Measurements from ENCODE around the gene ADD3. TPM values are rescaled to one million over a fixed set of nuclear protein-coding genes. Genes with fewer than 3 reads are reported as not detected.

Gene ADD3
- total RNA-seq, 1 experiment from 2014 or later: 86.7 TPM

DNA sequence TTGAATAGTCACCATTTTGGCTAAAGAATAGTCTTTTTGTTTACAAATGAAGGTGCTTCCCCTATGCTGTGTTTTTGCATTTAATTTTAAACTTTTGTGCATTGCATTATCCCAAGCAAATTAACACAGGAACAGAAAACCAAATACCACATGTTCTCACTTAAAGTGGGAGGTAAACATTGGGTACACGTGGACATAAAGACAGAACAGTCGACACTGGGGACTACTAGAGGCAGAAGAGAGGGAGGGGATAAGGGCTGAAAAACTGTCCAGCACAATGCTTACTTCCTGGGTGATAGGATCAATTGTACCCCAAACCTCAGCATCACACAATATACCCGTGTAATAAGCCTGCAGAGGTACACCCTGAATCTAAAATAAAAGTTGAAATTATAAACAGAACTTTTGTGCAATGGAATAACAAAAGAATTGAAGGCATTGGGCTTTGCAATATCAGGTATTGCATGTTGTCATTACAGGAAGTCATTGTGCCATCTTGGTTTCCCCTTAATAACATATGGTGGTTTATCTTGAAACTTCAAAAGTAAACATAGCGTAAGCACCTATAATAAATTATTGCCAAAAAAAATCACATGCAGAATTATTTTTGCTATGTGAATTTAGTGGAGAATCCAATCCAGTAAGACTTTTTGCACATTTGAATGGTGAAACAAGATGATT, 16.1 kb downstream of the ADD3 start:
- ChIA-PET POLR2A (no interaction called here), CTCF (no interaction called here)
- no peak overlapping the region for H3K27ac Mint-ChIP-seq
- ATAC-seq (no peak), DNase-seq (ENCODE audit: low spot score) (no peak)
- H3K36me3 Mint-ChIP-seq: no peaks in the 10 kb centered on the region; the same call in 1 of the 2 replicates
- no peak overlapping the region for H3K4me3 Mint-ChIP-seq
- H3K4me1 Mint-ChIP-seq: peaks cover 15% of the 10 kb centered on the region
- no peaks in the 10 kb centered on the region for H3K9me3 Mint-ChIP-seq
- H3K27me3 Mint-ChIP-seq (ENCODE audit: low read depth): no peaks in the 10 kb centered on the region
- TF ChIP-seq ZBTB21 (CRISPR knock-in tag; IDR thresholded peaks at IDR 0.05; ENCODE audit: borderline replicate concordance) (no peak), ZNF317 (CRISPR knock-in tag; IDR thresholded peaks at IDR 0.05; ENCODE audit: borderline replicate concordance, low read depth) (no peak), FOXJ3 (CRISPR knock-in tag; IDR thresholded peaks at IDR 0.05; ENCODE audit: borderline replicate concordance) (no peak), JUN (CRISPR knock-in tag; IDR thresholded peaks at IDR 0.05) (no peak), IRF2 (CRISPR knock-in tag; IDR thresholded peaks at IDR 0.05; ENCODE audit: borderline replicate concordance, low read depth) (no peak), MYBL2 (CRISPR knock-in tag; IDR thresholded peaks at IDR 0.05) (no peak), EMX1 (CRISPR knock-in tag; IDR thresholded peaks at IDR 0.05) (no peak)
- TF ChIP-seq, protein P1, sequence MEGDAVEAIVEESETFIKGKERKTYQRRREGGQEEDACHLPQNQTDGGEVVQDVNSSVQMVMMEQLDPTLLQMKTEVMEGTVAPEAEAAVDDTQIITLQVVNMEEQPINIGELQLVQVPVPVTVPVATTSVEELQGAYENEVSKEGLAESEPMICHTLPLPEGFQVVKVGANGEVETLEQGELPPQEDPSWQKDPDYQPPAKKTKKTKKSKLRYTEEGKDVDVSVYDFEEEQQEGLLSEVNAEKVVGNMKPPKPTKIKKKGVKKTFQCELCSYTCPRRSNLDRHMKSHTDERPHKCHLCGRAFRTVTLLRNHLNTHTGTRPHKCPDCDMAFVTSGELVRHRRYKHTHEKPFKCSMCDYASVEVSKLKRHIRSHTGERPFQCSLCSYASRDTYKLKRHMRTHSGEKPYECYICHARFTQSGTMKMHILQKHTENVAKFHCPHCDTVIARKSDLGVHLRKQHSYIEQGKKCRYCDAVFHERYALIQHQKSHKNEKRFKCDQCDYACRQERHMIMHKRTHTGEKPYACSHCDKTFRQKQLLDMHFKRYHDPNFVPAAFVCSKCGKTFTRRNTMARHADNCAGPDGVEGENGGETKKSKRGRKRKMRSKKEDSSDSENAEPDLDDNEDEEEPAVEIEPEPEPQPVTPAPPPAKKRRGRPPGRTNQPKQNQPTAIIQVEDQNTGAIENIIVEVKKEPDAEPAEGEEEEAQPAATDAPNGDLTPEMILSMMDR (IDR thresholded peaks at IDR 0.05): no peak
- TF ChIP-seq, protein P2, sequence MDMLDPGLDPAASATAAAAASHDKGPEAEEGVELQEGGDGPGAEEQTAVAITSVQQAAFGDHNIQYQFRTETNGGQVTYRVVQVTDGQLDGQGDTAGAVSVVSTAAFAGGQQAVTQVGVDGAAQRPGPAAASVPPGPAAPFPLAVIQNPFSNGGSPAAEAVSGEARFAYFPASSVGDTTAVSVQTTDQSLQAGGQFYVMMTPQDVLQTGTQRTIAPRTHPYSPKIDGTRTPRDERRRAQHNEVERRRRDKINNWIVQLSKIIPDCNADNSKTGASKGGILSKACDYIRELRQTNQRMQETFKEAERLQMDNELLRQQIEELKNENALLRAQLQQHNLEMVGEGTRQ (CRISPR knock-in tag; IDR thresholded peaks at IDR 0.05): no peak
- TF ChIP-seq, protein P3, sequence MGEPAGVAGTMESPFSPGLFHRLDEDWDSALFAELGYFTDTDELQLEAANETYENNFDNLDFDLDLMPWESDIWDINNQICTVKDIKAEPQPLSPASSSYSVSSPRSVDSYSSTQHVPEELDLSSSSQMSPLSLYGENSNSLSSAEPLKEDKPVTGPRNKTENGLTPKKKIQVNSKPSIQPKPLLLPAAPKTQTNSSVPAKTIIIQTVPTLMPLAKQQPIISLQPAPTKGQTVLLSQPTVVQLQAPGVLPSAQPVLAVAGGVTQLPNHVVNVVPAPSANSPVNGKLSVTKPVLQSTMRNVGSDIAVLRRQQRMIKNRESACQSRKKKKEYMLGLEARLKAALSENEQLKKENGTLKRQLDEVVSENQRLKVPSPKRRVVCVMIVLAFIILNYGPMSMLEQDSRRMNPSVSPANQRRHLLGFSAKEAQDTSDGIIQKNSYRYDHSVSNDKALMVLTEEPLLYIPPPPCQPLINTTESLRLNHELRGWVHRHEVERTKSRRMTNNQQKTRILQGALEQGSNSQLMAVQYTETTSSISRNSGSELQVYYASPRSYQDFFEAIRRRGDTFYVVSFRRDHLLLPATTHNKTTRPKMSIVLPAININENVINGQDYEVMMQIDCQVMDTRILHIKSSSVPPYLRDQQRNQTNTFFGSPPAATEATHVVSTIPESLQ (CRISPR knock-in tag; IDR thresholded peaks at IDR 0.05): no peak
- TF ChIP-seq, protein P4, sequence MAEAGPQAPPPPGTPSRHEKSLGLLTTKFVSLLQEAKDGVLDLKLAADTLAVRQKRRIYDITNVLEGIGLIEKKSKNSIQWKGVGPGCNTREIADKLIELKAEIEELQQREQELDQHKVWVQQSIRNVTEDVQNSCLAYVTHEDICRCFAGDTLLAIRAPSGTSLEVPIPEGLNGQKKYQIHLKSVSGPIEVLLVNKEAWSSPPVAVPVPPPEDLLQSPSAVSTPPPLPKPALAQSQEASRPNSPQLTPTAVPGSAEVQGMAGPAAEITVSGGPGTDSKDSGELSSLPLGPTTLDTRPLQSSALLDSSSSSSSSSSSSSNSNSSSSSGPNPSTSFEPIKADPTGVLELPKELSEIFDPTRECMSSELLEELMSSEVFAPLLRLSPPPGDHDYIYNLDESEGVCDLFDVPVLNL (CRISPR knock-in tag; IDR thresholded peaks at IDR 0.05; ENCODE audit: borderline replicate concordance, low read depth): no peak
- TF ChIP-seq, protein P5, sequence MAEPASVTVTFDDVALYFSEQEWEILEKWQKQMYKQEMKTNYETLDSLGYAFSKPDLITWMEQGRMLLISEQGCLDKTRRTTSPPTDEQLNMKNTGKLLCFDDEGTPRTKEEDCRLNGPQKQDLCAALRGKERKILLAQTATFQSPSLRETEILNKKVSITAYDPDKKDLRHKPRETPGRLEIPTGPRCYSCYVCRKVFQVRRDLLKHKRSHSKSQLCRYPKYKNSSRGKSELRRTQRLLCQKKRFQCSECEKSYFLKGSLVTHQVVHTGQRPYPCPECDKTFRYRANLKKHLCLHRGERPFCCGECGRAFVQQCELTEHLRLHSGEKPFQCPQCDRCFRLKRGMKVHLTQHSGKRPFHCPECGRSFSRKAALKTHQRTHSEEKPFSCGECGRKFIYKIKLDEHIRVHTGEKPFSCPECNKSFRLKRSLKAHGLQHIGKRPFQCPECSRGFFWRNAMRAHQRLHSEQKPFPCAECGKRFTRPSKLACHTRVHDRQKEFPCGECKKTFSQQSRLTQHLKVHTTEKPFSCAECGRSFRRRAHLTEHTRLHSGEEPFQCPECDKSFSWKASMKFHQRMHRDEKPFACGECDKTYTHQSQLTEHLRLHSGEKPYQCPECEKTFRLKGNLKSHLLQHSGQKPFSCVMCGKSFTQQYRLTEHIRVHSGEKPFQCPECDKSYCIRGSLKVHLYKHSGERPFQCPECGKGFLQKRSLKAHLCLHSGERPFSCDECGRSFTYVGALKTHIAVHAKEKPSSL (CRISPR knock-in tag; conservative IDR thresholded peaks at IDR 0.05): no peak
- TF ChIP-seq, protein P6, sequence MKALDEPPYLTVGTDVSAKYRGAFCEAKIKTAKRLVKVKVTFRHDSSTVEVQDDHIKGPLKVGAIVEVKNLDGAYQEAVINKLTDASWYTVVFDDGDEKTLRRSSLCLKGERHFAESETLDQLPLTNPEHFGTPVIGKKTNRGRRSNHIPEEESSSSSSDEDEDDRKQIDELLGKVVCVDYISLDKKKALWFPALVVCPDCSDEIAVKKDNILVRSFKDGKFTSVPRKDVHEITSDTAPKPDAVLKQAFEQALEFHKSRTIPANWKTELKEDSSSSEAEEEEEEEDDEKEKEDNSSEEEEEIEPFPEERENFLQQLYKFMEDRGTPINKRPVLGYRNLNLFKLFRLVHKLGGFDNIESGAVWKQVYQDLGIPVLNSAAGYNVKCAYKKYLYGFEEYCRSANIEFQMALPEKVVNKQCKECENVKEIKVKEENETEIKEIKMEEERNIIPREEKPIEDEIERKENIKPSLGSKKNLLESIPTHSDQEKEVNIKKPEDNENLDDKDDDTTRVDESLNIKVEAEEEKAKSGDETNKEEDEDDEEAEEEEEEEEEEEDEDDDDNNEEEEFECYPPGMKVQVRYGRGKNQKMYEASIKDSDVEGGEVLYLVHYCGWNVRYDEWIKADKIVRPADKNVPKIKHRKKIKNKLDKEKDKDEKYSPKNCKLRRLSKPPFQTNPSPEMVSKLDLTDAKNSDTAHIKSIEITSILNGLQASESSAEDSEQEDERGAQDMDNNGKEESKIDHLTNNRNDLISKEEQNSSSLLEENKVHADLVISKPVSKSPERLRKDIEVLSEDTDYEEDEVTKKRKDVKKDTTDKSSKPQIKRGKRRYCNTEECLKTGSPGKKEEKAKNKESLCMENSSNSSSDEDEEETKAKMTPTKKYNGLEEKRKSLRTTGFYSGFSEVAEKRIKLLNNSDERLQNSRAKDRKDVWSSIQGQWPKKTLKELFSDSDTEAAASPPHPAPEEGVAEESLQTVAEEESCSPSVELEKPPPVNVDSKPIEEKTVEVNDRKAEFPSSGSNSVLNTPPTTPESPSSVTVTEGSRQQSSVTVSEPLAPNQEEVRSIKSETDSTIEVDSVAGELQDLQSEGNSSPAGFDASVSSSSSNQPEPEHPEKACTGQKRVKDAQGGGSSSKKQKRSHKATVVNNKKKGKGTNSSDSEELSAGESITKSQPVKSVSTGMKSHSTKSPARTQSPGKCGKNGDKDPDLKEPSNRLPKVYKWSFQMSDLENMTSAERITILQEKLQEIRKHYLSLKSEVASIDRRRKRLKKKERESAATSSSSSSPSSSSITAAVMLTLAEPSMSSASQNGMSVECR (CRISPR knock-in tag; IDR thresholded peaks at IDR 0.05; ENCODE audit: borderline replicate concordance): no peak
- TF ChIP-seq, protein P7, sequence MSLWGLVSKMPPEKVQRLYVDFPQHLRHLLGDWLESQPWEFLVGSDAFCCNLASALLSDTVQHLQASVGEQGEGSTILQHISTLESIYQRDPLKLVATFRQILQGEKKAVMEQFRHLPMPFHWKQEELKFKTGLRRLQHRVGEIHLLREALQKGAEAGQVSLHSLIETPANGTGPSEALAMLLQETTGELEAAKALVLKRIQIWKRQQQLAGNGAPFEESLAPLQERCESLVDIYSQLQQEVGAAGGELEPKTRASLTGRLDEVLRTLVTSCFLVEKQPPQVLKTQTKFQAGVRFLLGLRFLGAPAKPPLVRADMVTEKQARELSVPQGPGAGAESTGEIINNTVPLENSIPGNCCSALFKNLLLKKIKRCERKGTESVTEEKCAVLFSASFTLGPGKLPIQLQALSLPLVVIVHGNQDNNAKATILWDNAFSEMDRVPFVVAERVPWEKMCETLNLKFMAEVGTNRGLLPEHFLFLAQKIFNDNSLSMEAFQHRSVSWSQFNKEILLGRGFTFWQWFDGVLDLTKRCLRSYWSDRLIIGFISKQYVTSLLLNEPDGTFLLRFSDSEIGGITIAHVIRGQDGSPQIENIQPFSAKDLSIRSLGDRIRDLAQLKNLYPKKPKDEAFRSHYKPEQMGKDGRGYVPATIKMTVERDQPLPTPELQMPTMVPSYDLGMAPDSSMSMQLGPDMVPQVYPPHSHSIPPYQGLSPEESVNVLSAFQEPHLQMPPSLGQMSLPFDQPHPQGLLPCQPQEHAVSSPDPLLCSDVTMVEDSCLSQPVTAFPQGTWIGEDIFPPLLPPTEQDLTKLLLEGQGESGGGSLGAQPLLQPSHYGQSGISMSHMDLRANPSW (CRISPR knock-in tag; conservative IDR thresholded peaks at IDR 0.05; ENCODE audit: low read depth): no peak
- TF ChIP-seq, protein P8, sequence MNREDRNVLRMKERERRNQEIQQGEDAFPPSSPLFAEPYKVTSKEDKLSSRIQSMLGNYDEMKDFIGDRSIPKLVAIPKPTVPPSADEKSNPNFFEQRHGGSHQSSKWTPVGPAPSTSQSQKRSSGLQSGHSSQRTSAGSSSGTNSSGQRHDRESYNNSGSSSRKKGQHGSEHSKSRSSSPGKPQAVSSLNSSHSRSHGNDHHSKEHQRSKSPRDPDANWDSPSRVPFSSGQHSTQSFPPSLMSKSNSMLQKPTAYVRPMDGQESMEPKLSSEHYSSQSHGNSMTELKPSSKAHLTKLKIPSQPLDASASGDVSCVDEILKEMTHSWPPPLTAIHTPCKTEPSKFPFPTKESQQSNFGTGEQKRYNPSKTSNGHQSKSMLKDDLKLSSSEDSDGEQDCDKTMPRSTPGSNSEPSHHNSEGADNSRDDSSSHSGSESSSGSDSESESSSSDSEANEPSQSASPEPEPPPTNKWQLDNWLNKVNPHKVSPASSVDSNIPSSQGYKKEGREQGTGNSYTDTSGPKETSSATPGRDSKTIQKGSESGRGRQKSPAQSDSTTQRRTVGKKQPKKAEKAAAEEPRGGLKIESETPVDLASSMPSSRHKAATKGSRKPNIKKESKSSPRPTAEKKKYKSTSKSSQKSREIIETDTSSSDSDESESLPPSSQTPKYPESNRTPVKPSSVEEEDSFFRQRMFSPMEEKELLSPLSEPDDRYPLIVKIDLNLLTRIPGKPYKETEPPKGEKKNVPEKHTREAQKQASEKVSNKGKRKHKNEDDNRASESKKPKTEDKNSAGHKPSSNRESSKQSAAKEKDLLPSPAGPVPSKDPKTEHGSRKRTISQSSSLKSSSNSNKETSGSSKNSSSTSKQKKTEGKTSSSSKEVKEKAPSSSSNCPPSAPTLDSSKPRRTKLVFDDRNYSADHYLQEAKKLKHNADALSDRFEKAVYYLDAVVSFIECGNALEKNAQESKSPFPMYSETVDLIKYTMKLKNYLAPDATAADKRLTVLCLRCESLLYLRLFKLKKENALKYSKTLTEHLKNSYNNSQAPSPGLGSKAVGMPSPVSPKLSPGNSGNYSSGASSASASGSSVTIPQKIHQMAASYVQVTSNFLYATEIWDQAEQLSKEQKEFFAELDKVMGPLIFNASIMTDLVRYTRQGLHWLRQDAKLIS (CRISPR knock-in tag; IDR thresholded peaks at IDR 0.05; ENCODE audit: borderline replicate concordance): no peak

All from WTC11 (cell line).